B cell (primary cell): ENCODE data around the gene FYN. TPM values are rescaled to one million over a fixed set of nuclear protein-coding genes. Genes with fewer than 3 reads are reported as not detected.

Experiments
- ATAC-seq: fragments of 200-7000 bp; cut with Tn5 transposase; one replicate; pipeline ENCODE4 v1.10.0; 2021; ENCODE audit warnings: low read depth, mild to moderate bottlenecking, moderate number of reproducible peaks, moderate library complexity
- CTCF ChIA-PET: fragments of 350-600 bp; sonication (Branson Sonifier 250); formaldehyde crosslinking; loops from one replicate; lab custom pipeline; 2021; ENCODE audit warnings: antibody characterized with exemption, inconsistent platforms; lab: Charles Lee
- POLR2A ChIA-PET: fragments of 350-600 bp; sonication (Branson Sonifier 250); formaldehyde crosslinking; loops from one replicate; lab custom pipeline; 2021; ENCODE audit warnings: antibody characterized with exemption; lab: Charles Lee
- DNase-seq: peaks from one replicate; pipeline ENCODE4 v3.0.0; 2013
- H2AFZ ChIP-seq: 2 replicates; pipeline ENCODE4 v1.6.1; 2012; ENCODE audit warnings: mild to moderate bottlenecking, low read depth, low read length; ENCODE audit not compliant: insufficient read depth, poor library complexity, severe bottlenecking
- H3K27ac ChIP-seq, 2 donors: 1 replicate in 1 of 2; 2 replicates in 1 of 2; pipeline ENCODE4 v1.5.1; 2012 to 2013; ENCODE audit warnings: low read length in 2 of 2, mild to moderate bottlenecking in 2 of 2, moderate library complexity in 1 of 2
- H3K27me3 ChIP-seq, 4 experiments: fragments of 200-600 bp in 1 of 4; sonication (generic) in 1 of 4; replicated peaks in 1 of 4; 1 replicate in 2 of 4; 2 replicates in 2 of 4; pipeline versions ENCODE4 v1.6.1 to v1.7.0; 2013 to 2016; ENCODE audit warnings: low read length in 3 of 4, mild to moderate bottlenecking in 2 of 4, mixed read lengths in 1 of 4, moderate library complexity in 1 of 4; ENCODE audit not compliant: insufficient read depth in 4 of 4, control insufficient read depth in 3 of 4; ENCODE audit errors: control extremely low read depth in 1 of 4
- H3K36me3 ChIP-seq, 2 experiments: replicated peaks in 1 of 2; 1 replicate in 1 of 2; 2 replicates in 1 of 2; pipeline versions ENCODE4 v1.6.1 to v1.7.1; 2013; ENCODE audit warnings: low read length in 1 of 2; ENCODE audit not compliant: insufficient read depth in 2 of 2, control insufficient read depth in 1 of 2; ENCODE audit errors: control extremely low read depth in 1 of 2, extremely low read depth in 1 of 2
- H3K4me1 ChIP-seq, 2 donors: fragments of 200-600 bp in 1 of 2; sonication (generic) in 1 of 2; 1 replicate in 1 of 2; 2 replicates in 1 of 2; pipeline versions ENCODE4 v1.5.1 to v1.6.1; 2013 to 2017; ENCODE audit warnings: low read length in 2 of 2; ENCODE audit not compliant: control insufficient read depth in 2 of 2, insufficient read depth in 2 of 2
- H3K4me2 ChIP-seq: replicated peaks from 2 replicates; pipeline ENCODE3; 2012; ENCODE audit warnings: mild to moderate bottlenecking, low read depth, low read length; ENCODE audit not compliant: poor library complexity, severe bottlenecking
- H3K4me3 ChIP-seq, 5 experiments: fragments of 200-600 bp in 1 of 5; sonication (generic) in 1 of 5; 1 replicate in 3 of 5; 2 replicates in 2 of 5; pipeline versions ENCODE4 v1.5.1 to v1.7.0; 2011 to 2016; ENCODE audit warnings: low read length in 4 of 5, mild to moderate bottlenecking in 4 of 5, low read depth in 2 of 5, control low read depth in 1 of 5, moderate library complexity in 1 of 5; ENCODE audit not compliant: insufficient read depth in 1 of 5; ENCODE audit errors: control extremely low read depth in 1 of 5, extremely low read depth in 1 of 5
- H3K79me2 ChIP-seq: fragments of 200-600 bp; sonication (generic); one replicate; pipeline ENCODE4 v1.6.0; 2016; ENCODE audit warnings: low read length; ENCODE audit not compliant: control insufficient read depth, insufficient read depth
- H3K9ac ChIP-seq: fragments of 200-600 bp; sonication (generic); 2 replicates; pipeline ENCODE4 v1.6.1; 2017; ENCODE audit warnings: mild to moderate bottlenecking, low read length, moderate library complexity
- H3K9me3 ChIP-seq, 3 donors: one replicate each; pipeline versions ENCODE4 v1.6.1 to v1.7.1; 2013; ENCODE audit warnings: low read length in 2 of 3; ENCODE audit not compliant: control insufficient read depth in 2 of 3, insufficient read depth in 1 of 3; ENCODE audit errors: control extremely low read depth in 1 of 3
- H4K20me1 ChIP-seq: 2 replicates; pipeline ENCODE4 v1.6.0; 2012; ENCODE audit warnings: mild to moderate bottlenecking, low read length; ENCODE audit not compliant: insufficient read depth, control insufficient read depth, poor library complexity, severe bottlenecking
- H3K27ac Mint-ChIP-seq: one replicate; pipeline ENCODE4 v1.8.0; 2021; ENCODE audit warnings: mixed read lengths
- H3K27me3 Mint-ChIP-seq: one replicate; pipeline ENCODE4 v1.8.0; 2021; ENCODE audit warnings: mixed read lengths
- H3K4me1 Mint-ChIP-seq: one replicate; pipeline ENCODE4 v1.8.0; 2021; ENCODE audit warnings: mixed read lengths
- H3K4me3 Mint-ChIP-seq: one replicate; pipeline ENCODE4 v1.8.0; 2021; ENCODE audit warnings: mixed read lengths
- H3K9me3 Mint-ChIP-seq: one replicate; pipeline ENCODE4 v1.8.0; 2022; ENCODE audit warnings: mixed read lengths; ENCODE audit not compliant: insufficient read depth
- CTCF ChIP-seq: fragments of 200-600 bp; IDR thresholded peaks from one replicate; pipeline ENCODE4 v1.8.0; 2022; ENCODE audit warnings: antibody characterized with exemption, mild to moderate bottlenecking
- EZH2 ChIP-seq: IDR thresholded peaks from 2 replicates; pipeline ENCODE4 v1.6.1; 2012; ENCODE audit warnings: borderline replicate concordance, low read depth, mild to moderate bottlenecking, moderate library complexity, low read length; ENCODE audit not compliant: insufficient read depth, poor library complexity, severe bottlenecking
- WGBS: methylation state at CpG from one replicate; pipeline ENCODE4 v1.1.5; 2013; ENCODE audit warnings: missing lambda C conversion rate; ENCODE audit not compliant: insufficient coverage; 5-methylcytosine and 5-hydroxymethylcytosine counted together
- intact Hi-C: fragments of 100-400 bp; cut with micrococcal nuclease; formaldehyde crosslinking; loops from one replicate; pipeline ENCODE4 v1.10.0; 2022
- polyA plus RNA-seq: library from polyadenylated mRNA; depleted of rRNA; stranded (reverse); fragments of >200 nt; gene quantifications from 2 replicates; pipeline ENCODE4 v1.2.3, GENCODE V29; 2012
- total RNA-seq, 2 donors: library from RNA; stranded (reverse); fragments of 120-200 nt in 1 of 2; gene quantifications; 1 replicate in 1 of 2; 2 replicates in 1 of 2; pipeline versions ENCODE4 v1.2.3 to v1.2.4, GENCODE V29; 2013 to 2022

Gene FYN
- total and polyA plus RNA-seq, 2 donors (not counting 1 experiment from before 2014, with no cell fraction given): 54.1 to 94.0 TPM

GRCh38 chr6:111714416-111715270 is 158.6 kb downstream of the FYN start:
- H3K27me3 Mint-ChIP-seq: no peaks in the 10 kb centered on the region
- H3K4me3 Mint-ChIP-seq: no peak overlapping the region
- no peak overlapping the region for H3K9ac ChIP-seq
- POLR2A ChIA-PET: no interaction called here
- CTCF ChIA-PET: interaction anchor here (1.6 to 2.7 kb wide), 2 partner anchors 283 to 294 kb away, joined by 3 to 14 read pairs; no protein-coding TSS in a partner anchor
- H4K20me1 ChIP-seq: no peaks in the 10 kb centered on the region
- ATAC-seq (no peak), DNase-seq (no peak)
- no peaks in the 10 kb centered on the region for H3K9me3 Mint-ChIP-seq
- H3K4me1 Mint-ChIP-seq: no peaks in the 10 kb centered on the region
- intact Hi-C loops: no loop called here
- H3K9me3 ChIP-seq: no peaks in the 10 kb centered on the region
- no peaks in the 10 kb centered on the region for H3K27me3 ChIP-seq
- H3K36me3 ChIP-seq: peaks cover 0 to 34% of the 10 kb centered on the region in 2 experiments
- WGBS: 100% methylated on average over 3 of the region's 10 CpGs
- H3K4me2 ChIP-seq: no peak overlapping the region
- peaks cover 2% of the 10 kb centered on the region for H3K79me2 ChIP-seq
- H2AFZ ChIP-seq: no peak overlapping the region
- H3K27ac Mint-ChIP-seq: no peak overlapping the region
- H3K27ac ChIP-seq: no peak overlapping the region
- H3K4me3 ChIP-seq: no peak overlapping the region
- peaks cover 3 to 5% of the 10 kb centered on the region in 2 donors for H3K4me1 ChIP-seq
- no peak for TF ChIP-seq CTCF
- no peak for TF ChIP-seq EZH2

GRCh38 chr6:111713811-111714210 is 159.4 kb downstream of the FYN start:
- CTCF ChIA-PET: interaction anchor here (1.6 to 2.7 kb wide), 2 partner anchors 284 to 294 kb away, joined by 3 to 14 read pairs; no protein-coding TSS in a partner anchor
- ATAC-seq (no peak), DNase-seq (no peak)
- Histone ChIP-seq H3K27ac (no peak overlapping the region), H2AFZ (no peak overlapping the region), H3K9ac (no peak overlapping the region), H3K4me1 (peaks cover 3 to 5% of the 10 kb centered on the region in 2 donors), H3K9me3 (no peaks in the 10 kb centered on the region), H3K36me3 (peaks cover 0 to 30% of the 10 kb centered on the region in 2 experiments), H3K27me3 (no peaks in the 10 kb centered on the region), H3K4me3 (no peak overlapping the region), H3K79me2 (no peaks in the 10 kb centered on the region), H3K4me2 (no peak overlapping the region), H4K20me1 (no peaks in the 10 kb centered on the region)
- Mint-ChIP-seq H3K4me1 (no peaks in the 10 kb centered on the region), H3K9me3 (no peaks in the 10 kb centered on the region), H3K27me3 (no peaks in the 10 kb centered on the region), H3K4me3 (no peak overlapping the region), H3K27ac (no peak overlapping the region)
- intact Hi-C loops: no loop called here
- POLR2A ChIA-PET: no interaction called here
- no CpG with 5 or more reads among the region's 4 CpGs for WGBS
- TF ChIP-seq CTCF: no peak
- TF ChIP-seq EZH2: no peak
